HG03280 (cell line): ENCODE results near the gene ANO7.

Experiments
- ATAC-seq: cut with Tn5 transposase; IDR thresholded peaks from one replicate; pipeline ENCODE4 v1.9.1; 2021; ENCODE audit warnings: mild to moderate bottlenecking, moderate library complexity; ENCODE audit not compliant: unreplicated experiment

ANO7 gene

DNA sequence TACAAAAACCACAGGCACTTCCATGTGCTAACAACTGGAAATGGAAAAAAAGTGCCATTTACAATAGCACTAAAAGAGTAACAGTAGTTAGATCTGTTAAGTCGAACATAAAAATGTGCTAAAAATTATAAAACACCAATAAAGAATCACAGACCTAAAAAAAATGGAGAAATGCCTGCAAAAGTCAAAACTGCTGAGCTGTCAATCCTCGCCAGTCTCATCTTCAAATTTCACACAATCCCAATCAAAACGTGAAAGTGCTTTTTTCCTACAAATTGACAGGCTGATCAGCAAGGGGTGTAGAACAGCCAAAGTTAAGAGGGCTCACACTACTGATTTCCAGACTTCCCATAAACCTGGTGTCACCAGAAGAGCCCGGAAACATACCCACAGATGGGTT lies 53.2 kb downstream of the ANO7 start:
- ATAC-seq: no peak

- no peak for ATAC-seq
Observed at GRCh38 chr2:241242306-241242705, 53.8 kb downstream of the ANO7 start.

DNA sequence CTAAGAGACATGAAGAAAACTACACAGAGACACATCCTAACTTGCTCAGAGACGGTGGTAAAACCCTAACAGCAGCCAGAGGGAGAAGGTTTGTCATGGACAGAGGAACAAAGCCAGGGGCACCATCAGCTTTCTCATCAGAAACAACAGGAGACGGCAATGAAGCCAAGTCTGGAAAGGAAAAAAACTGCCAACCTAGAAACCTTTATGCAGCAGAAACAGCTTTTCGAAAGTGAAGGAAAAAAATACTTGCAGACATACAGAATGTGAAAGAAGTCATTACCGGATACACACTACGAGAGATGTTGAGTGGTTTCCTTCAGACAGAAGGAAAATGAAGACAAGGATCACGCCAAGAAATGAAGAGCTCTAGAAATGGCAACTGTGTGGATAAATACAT lies 55.9 kb downstream of the ANO7 start:
- ATAC-seq: no peak

- ATAC-seq: no peak
Observed at GRCh38 chr2:241248289-241248688, 59.8 kb downstream of the ANO7 start.

DNA sequence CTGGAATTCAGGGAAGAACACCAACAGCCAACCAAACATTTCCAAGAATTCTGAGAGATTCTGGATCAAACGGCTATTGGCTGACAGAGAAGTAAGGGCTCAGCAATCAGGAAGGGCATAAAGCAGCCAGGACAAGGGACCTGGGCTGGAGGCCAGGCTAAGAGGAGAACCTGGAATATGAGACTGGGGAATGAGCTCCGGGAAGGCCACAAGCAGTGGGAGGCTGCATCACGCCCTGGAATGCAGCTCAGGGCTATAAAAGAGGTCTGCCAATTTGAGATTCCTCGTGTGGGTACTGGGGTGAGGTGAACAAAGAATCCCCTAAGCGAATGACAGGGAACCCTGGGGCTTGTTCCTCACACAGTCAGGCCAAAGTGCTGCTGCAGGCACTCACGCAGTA lies 60.4 kb downstream of the ANO7 start:
- no peak for ATAC-seq

DNA sequence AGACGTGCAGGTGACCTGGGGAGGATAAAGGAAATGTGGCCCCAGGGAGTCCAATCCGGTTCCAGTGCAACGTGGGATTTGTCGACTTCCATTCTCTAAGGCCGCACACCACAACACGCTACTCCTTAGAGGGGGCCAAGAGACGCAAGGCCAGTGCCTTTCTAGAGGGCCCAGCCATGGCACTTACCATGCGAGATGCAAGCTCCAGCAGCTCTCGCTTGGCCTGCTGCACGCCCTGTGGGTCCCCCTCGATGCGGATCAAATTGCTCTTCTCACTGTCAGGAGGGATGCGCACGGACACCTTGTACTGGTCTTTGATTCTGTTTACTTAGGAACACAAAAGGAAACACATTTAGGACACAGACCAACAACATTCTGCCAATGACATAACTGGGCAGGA lies 61.2 kb downstream of the ANO7 start:
- ATAC-seq: no peak

DNA sequence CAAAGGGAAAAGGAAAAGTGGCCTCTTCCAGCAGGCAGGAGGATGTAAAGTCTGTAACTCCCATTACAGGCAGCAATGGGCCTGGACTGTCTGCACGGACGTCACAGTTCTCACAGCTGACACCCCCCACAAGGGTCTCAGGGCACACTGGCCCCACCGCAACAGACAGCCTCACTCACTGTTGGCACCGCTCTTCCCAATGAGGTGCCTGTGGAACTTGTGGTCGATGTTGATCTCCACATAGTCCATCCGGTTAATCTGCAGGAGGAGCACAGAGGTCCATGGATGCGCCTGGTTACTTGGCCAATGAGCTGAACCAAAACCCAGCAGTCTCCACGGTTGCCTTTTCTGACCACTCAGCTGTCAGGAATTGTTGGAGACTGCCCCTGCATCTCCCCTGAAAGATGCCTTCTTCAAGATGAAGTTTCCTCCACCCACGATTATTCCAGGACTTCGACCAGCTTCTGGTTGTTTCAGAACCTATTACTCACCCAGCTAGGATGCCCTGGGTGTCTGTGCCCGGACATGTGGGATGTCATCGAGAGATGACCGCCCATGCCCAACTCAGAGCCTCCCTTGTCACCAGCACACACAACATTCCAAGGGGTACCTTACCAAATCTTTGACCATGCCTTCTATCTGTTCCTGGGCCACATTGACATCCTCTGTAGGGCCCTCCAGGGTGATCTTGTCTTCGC lies 64.5 kb downstream of the ANO7 start:
- ATAC-seq: no peak

- no peak for ATAC-seq
Observed at GRCh38 chr2:241254904-241255351, 66.5 kb downstream of the ANO7 start.

DNA sequence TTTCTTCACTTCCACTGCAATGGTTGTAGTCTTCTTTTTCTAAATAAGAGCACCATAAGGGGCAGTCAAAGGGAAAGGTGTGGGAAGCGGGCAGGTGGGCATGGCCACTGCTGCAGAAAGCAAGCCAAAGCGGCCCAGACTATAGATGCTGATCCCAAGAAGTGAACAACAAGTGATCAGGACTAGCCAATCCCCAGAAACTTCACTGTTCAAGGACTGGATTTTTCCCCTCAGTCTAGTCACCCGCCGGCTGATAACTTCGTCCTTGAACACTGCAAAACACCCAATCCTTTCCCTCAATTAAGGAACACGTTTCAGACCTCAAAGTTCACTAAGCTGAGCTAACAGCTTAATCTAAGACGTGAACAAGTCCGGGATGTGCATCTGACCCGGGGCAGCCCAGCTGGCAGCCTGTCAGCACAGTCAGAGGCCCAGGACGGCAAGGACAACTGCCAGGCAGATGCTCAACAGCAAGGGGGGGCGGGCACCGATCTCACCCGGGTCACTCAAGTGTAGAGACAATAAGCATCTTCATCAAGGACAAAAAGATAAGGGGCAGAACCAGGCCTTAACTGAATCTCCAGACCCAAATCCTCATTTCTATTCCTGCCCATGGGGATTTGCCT lies 67.2 kb downstream of the ANO7 start:
- no peak for ATAC-seq

GRCh38 chr2:241256168-241256545 lies 67.7 kb downstream of the ANO7 start:
- ATAC-seq: no peak

GRCh38 chr2:241257419-241258032 lies 69.0 kb downstream of the ANO7 start:
- ATAC-seq: no peak

GRCh38 chr2:241258505-241259280 lies 70.2 kb downstream of the ANO7 start:
- no peak for ATAC-seq

DNA sequence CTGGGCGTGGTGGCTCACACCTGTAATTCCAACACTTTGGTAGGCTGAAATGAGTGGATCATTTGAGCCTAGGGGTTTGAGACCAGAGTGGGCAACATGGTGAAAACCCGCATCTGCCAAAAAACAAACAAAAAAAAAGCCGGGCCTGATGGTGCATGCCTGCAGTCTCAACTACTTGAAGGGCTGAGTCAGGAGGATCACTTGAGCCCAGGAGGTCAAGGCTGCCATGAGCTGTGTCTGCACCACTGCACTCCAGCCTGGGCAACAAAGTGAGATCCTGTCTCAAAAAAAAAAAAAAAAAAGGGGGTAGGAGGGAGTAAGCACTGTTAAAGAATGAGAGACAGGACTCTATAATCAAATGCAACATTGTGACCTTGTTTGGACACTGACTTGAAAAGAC lies 72.4 kb downstream of the ANO7 start:
- ATAC-seq: no peak

GRCh38 chr2:241261628-241262027 lies 73.2 kb downstream of the ANO7 start:
- no peak for ATAC-seq

GRCh38 chr2:241263061-241263460 lies 74.6 kb downstream of the ANO7 start:
- no peak for ATAC-seq

- ATAC-seq: no peak
Observed at GRCh38 chr2:241265506-241265905, 77.0 kb downstream of the ANO7 start.

- no peak for ATAC-seq
Observed at GRCh38 chr2:241267249-241268067, 79.0 kb downstream of the ANO7 start.

DNA sequence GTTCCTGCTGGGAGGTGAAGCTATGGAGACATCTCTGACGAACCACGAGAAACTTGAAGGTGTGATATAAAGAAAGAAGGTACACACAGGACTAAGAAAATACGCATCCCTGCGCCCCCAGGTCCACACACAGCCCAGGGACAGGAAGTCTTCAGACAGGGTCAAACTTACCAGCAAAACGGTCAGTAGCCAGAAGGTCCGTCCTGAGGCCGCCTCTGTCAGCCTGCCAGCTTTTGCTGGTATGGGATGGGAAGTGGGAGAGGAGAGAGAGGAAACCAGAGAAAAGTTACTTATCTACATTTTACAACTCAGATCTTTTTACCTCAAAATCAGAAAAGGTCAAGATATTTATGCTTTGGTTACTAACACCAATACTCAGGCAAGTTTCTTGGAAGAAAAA lies 79.8 kb downstream of the ANO7 start:
- no peak for ATAC-seq

DNA sequence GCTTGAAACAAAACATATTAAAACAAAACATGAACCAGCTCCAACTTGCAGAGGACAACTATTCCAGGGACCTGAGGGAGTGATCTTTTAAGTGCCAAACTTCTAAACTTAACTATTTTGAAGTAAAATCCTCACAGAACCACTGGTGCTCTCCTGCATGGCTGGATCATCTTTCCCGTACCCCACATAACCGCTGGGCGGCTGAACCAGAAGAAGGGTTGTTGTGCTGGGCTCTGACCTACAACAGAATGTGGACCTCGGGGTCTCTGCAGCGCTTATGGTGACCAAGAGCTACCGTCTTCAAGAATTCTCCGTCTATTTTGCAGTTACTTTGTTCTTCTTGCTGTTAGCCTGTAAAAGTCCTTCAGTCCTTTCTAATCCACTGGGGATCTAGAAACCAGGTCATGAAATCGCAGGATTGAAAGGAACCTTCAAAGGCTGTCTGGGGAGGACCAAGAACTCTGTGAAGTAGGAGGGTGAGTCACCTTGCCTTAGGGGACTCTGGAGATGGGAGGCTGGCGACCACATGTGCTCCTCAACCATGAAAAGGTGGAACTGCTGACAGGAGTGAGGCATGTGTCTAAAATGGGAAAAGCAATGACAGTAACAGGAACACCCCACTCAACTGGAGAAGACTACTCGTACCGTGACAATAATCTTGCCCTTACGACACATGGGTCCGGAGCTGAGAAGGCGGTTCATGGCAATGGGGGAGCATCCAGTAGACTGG lies 80.4 kb downstream of the ANO7 start:
- ATAC-seq: no peak
